Activated CD4-positive, alpha-beta T cell treated with anti-CD3 and anti-CD28 coated beads, Interleukin-2, amount 50 U/mL, for 1 hour (primary cell): ENCODE data around the gene DENND5A.
"Not testable (repeated sequence)": the region's sequence is repeated elsewhere in the genome, so short reads cannot be mapped to it uniquely, and the experiment has no call there.

ENCODE experiments used
- DNase-seq: peaks from one replicate; pipeline ENCODE4 v3.0.0-alpha.2; 2020

The DENND5A gene

DNA sequence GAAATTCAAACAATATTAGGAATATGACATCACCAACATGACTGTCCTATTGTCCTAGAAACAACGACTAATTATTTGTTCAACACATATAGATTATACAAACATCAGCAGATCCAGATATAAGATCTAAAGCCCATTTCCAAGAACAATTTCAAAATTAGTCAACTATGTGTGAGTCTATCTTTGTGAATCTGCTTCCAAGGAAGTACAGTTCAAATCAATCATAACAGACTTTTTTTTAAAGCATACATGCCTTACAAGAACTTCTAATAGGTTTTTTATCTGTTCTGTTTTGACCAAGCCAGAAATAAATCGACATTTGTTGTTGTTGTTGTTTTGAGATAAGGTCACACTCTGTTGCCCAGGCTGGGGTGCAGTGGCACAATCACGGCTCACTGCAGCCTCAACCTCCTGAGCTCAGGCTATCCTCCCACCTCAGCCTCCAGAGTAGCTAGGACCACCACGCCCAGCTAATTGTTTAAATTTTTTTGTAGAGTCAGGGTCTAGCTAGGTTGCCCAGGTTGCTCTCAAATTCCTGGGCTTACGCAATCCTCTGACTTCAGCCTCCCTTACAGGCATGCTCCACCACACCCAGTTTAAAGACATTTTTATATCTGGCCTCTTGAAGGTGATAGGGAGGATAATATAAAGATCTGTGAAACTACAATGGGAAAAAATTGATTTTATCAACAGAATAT, 54.8 kb downstream of the DENND5A start:
- no peak for DNase-seq

DNA sequence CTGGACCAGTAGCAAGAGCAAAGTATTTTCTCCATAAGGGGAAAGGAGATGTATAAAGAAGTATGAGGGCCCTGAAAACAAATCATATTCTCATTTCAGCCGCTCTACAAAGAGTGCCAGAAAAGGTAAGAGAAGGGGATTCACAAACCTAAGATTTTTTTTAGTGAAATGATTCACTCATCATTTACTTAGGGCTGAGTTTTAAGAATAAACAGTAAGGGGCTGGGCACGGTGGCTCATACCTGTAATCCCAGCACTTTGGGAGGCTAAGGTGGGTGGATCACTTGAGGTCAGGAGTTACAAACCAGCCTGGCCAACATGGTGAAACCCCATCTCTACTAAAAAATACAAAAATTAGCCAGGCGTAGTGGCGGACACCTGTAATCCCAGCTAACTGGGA, 55.5 kb downstream of the DENND5A start:
- not testable (repeated sequence) for DNase-seq

DNA sequence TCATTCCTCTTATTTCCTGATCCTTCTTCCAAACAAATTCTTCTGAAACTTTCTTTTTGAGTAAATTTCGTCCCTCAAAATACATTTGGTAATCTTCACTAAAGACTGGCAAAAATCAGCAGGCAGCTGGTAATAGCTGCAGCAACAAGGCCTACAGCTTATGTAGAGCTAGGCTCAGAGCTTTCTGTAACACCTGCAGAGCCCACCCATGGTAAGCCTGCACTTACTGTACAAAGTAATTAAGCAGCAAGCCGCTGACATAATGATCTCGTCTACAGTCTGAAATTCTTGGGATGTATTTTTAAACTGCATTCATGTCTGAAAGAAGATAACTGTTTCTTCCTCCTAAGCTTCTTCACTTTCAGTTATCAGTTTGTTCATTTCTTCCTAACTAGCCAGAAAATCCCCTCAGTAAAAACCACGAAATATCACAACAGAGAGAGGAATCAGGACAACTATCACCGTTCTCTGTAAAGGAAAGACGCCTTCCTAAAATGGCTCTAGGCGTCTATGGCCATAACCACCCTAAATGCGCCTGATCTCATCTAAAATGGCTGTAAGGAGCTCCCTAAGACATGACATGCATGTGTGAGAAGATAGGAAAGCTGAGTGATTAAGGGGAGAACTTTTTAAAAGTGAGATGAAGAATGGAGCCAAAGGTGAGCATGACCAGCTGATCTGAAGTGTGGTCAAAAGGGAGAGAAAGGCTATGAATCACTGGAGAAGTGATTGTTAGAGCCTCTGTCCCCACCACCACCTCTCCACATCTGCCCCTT, 56.2 kb downstream of the DENND5A start:
- DNase-seq = no peak

DNA sequence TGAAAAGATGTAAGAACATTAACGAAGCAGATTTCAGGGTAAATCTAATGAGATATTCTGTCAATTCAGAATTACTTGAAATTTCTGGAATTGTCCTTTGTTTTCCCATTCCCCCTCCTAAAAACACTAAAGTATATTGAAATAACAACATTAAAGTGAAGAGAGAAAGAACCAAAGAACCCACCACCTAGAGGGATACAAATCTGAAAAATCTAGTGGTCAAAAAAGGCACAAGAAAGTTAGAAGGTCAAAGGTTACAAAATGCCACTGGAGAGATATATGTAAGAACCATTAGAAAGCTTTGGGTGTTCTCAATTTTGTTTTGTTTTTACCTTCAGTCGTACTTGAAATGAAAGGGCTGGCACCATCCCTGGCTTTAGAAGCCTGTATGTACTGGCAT, 57.9 kb downstream of the DENND5A start:
- no peak for DNase-seq

DNA sequence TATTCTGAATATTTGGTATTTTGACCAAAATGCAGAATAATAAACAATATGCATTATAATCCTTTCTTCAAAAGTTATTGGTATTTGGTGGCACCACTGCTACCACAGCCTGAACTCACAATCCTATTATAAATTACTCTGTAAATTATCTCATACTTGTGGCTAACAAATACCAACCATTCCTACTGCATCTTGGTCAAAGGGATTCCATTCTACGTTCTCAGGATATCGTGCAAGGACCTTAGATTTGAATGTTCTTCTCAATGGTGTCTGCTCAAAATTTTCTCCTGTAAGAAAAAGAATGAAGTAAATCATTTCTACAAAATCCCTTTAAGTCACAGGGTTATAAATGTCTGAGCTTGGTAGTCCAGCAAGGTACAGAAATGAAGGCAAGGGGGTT, 58.7 kb downstream of the DENND5A start:
- DNase-seq = no peak

DNA sequence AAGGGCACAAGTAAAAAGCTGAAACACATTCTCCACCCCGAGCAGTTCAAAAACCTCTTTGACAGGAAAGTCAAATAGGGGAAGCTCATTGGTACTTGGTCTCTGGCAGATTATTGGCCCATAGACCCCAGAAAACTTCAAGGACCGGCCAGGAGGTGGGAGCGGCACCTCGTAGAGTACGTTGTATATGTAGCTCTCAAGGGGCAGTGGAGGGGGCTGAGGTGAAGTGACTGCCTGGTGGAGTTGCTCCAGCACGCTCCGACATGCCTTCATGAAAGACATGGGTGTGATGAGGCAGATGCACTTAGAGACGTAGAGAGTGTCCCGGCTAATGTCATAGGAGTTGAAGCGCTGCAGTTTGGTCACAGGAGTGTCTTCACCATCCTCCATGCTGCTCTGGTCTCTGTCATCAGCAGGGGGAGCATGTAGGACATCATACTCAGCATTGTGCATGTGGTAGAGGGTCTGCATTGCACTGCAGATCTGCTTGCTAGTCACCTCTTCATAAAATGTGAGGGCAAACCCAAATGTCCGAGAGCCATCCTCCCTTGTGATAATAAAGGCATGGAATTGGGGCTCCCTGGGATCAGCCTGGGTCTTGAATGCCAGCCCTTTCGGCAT, 61.3 kb downstream of the DENND5A start:
- DNase-seq = peak; percentile 8

DNA sequence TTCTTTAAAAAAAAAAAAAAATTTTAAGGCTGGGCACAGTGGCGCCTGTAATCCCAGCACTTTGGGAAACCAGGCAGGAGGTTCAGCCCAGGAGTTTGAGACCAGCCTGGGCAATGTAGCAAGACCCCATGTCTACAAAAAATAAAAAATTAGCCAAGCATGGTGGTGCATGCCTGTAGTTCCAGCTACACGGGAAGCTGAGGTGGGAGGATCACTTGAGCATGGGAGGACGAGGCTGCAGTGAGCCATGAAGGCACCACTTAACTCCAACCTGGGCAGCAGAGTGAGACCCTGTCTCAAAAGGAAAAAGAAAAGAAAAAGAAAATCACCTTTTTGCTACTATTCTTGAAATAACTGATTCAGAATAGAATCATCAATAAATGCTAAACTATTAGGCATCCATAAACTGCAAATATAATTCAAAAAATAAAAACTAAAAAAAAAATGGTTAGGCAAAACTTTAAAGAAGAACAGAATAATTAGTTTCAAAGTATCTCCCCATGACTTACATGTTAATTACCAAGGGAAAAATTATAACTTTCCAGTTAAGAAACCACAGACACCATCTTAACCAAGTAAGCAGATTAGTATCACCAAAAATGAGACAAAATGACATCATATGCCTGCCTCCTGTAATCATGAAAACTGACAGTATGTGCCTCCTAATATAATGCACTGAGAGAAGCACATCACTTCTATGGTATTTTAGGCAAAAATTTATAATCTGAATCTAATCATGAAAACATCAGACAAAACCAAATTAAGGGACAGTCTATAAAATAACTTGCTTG, 63.6 kb downstream of the DENND5A start:
- no peak for DNase-seq

DNA sequence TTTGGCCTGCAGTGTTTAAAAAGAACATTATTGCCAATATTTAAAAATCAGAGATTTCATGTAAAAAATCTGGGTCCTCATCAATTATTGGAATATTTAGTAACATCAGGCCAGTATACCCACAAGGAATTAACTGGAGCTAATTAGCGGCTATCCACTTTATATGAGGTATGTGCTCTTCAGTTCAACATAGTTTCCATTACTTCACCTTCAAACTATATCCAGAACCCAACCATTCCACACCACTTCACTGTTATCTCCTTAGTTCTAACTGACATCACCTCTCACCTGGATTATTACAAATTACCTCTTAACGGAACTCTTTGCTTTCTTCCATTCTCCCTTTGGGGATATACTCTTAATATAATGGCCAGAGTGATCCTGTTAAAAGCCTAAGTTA, 64.7 kb downstream of the DENND5A start:
- no peak for DNase-seq

DNA sequence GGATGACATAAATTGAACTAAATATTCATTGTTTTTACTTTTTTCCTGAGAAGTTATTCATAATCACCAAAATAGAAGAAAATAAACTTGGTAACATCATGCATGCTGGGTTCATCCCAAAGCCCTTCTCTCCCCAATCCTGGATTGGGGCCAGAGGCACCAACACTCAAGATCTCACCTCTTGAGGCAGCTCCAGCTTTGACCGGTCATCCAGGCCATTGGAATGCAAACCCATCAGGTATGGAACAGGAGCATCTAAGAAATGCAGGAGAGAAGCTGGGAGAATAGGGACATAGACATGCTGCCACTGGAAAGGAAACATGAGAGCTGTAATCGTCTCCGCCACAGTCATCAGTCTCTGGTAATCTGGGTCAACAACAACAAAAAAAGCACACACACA, 71.8 kb downstream of the DENND5A start:
- DNase-seq = no peak

DNA sequence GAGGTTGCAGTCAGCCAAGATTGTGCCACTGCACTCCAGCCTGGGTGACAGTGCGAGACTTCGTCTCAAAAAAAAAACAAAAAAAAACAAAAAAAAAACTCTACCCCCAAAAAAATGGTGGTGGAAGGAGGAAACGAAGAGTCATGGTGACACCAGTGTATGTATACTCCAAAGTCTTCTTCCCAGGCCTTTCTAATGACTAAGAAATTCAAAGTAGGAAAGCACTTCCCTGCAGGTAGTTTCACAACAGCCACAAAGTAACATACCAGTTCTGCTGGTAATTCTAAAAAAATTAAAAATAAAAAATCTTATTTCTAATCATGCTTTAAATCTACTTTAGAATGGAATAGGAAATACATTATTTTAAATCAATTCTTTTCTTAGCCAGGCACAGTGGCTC, 72.6 kb downstream of the DENND5A start:
- no peak for DNase-seq

DNA sequence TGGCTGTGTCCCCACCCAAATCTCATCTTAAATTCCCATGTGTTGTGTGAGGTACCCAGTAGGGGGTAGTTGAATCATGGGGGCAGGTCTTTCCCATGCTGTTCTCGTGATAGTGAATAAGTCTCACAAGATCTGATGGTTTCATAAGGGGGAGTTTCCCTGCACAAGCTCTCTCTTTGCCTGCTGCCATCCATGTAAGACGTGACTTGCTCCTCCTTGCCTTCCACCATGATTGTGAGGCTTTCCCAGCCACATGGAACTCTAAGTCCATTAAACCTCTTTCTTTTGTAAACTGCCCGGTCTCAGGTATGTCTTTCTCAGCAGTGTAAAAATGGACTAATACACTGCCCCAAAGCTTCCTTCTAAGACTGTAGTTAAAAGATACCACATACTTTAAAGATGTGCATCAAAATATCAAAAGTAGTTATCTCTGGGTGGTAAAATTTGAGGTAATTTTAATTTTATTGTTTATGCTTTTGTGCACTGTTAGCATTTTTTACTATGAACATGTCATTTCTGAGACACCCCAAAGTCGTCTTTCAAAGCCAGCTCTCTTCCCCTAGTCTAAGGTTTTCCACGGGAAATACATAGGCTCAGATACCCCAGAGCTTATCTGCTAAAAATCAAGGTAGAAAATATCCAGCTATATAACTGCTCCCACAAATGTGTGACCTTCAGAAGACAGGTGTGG, 74.7 kb downstream of the DENND5A start:
- not testable (repeated sequence) for DNase-seq

DNA sequence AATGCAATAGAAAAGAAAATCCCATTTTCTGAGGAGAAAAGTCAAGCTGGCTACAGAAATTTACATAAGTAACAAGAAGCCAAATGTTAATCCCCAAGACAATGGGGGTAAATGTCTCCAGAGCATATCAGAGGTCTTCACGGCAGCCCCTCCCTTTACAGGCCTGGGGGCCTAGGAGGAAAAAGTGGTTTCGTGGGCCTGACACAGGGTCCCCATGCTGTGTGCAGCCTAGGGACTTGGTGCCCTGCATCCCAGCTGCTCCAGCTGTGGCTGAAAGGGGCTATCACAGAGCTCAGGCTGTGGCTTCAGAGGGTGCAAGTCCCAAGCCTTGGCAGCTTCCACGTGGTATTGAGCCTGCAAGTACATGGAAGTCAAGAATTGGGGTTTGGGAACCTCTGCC, 76.3 kb downstream of the DENND5A start:
- not testable (repeated sequence) for DNase-seq

DNA sequence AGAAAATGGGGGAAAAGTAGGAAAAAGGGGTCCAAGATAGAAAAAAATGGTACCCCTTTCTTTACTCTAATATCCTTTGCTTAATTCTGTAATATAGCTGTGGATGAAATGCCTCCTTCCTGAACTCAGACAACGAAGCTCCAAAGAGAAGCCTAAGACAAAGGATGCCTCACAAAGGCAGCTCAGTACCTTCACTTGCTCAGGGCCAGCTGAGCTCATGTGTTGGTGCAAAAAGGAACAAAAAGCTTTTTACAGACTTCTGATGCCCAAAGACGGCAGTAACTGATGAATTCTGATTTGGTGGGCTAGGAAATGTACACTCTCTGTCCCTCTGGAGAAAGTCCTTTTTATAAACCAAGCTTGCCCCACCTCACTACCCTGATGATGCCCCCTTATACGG, 77.5 kb downstream of the DENND5A start:
- no peak for DNase-seq

DNA sequence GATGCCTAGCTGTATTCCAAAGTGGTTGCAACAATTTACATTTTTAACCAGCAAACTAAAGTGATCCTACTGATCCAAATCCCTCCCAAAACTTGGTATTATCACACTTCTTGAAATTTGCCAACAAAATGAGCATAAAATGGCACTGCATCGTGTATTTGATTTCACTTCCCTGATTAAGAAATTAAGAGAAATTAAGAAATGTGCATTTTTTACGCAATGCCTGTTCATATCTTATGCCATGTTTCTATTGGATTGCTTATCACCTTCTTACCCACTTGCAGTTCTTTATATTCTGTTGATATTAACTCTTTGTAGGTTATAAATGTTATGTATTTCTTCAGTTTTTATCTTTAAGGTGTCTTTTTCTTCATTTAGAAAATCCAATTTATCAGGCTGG, 80.6 kb downstream of the DENND5A start:
- DNase-seq = no peak

DNA sequence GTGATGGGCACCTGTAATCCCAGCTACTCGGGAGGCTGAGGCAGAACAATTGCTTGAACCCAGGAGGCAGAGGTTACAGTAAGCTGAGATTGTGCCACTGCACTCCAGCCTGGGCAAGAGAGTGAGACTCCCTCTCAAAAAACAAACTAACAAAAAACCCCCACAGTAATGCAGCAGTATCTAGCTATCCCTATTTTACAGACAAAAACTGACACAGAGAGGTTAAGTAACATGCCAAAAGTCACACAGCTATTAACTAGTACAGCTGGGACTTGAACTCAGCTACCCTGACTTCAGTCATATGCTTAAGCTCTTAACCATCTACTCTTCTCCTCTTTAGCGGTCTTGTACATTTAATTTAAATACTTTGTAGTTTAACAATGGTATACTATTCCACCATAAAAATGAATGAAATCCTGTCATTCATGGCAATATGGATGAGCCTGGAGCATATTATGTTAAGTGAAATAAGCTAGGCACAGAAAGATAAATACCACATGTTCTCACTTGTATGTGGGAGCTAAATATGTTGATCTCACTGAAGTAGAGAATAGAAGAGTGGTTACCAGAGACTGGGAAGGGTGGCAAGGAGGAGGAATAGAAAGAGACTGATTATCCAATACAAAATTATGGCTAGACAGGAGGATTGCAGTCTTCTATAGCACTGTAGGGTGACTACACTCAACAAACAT, 82.8 kb downstream of the DENND5A start:
- no peak for DNase-seq

DNA sequence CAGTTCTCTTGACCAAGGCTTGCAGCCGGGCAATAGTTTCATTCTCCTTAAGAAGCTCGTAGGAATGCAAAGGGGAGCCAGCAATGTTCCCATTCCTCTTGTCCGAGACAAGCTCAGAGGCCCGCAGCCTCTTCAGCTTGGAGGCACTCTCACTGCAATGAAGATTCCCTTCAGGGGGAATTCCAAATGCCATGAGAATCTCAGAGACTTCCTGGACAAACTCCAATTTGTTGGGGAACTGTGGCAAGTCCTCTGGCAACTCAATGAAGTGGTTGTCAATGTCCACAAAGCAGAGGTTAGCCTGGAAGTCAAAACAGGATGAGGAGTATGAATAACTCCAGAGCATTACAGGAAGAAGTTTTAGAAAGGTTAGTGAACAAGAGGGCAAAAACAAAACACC, 84.4 kb downstream of the DENND5A start:
- no peak for DNase-seq

DNA sequence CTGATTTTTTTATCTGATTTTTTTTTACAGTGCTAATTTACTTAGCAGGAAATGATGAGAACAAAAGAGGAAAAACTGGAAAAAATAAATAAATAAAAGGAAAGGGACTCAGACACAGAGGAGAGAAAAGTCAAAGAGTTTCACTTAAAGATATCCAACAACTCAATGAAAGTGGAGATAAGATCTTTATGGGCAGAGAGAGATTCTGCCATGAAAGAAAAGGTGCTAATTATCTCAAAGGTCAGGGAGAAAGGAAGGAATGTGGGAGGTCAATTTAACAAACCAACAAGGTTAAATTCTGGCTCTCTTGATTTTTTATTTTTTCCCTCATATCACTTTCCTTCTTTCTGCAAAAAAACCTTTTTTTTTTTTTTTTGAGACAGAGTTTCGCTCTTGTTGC, 86.0 kb downstream of the DENND5A start:
- no peak for DNase-seq

DNA sequence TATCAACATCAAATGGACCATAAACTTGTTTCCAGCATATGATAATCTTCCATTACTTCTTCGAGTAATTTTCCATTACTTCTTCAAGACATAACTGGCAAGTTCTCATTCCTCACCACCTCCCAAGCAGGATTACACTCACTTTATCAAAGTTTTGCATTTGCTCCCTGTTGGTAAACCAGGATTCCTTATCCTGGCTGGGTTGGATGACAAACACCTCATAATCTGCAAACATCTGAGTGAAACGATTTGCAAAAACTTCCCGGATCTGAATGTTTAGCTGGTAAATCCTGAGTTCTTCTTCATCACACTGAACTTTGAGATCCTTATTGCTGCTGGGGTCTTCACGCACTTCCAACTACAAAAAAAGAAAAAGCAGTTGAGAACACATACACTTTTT, 86.4 kb downstream of the DENND5A start:
- no peak for DNase-seq

DNA sequence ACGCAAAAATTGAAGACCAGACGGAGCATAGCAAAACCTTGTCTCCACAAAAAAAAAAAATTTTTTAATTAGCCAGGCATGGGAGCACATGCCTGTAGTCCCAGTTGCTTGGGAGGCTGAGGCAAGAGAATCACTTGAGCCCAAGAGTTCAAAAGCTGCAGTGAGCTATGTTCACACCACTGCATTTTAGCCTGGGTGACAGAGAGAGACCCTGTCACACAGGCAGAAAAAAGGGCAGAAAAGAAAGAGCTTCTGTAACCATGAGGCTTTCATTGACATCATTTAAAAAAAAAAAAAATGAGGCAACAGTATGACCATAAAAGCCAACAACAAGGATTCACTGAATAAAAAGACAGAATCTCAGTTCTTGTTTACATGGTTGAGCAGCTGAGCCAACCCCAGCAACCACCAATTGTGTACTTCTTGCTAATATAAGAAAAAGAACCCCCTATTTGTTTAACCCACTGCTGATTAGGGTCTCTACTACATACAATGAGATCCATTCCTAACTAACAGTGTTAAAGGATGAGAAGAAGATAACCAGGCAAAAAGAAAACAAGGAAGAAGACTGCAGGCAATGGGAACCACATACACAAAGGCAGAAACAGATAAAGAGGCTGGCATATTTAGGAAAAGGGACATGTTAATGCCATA, 87.6 kb downstream of the DENND5A start:
- no peak for DNase-seq

DNA sequence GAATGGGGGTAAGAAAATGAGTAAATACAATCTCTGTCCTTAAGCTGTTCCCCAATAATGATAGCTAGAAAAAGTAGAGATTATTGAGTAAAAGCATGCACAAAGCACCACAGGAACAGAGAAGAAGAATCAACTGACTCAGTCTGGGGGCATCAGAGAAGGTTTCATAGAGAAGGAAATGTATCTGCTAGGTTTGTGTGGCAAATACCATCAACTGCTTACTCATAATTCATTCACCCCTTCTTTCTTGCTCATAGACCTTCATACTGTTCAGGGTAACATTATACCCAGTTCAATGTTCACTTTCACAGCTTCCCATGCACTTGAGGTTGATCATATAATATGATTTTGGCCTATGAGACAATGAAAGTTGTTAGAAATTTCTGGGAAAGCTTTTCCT, 88.6 kb downstream of the DENND5A start:
- DNase-seq = no peak

DNA sequence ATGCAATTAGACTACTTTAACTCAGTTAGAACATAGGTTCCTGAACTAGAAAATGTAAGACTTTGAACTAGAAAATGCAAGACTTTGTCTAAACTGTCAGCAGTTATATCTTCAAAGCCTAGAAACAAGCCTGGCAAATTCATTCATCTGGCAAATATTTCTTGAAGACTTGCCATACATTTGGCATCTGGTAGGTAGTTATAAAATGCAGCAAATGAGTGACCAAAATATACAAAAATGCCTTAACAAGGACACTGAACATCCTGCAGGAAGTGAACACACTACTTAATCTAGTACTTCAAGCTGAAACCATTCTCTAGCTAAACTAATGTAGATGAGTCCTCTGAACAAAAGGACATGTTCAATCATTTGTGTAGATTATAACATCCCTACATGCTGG, 89.0 kb downstream of the DENND5A start:
- DNase-seq = no peak

DNA sequence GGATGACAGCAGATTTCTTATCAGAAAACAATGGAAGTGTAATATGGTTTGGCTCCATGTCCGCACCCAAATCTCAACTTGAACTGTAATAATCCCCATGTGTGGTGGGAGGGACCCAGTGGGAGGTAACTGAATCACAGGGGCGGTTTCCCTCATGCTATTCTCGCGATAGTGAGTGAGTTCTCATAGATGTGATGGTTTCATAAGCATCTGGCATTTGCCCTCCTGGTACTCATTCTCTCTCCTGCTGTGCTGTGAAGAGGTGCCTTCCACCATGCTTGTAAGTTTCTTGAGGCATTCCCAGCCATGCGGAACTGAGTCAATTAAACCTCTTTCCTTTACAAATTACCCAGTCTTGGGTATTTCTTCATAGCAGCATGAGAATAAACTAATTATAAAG, 92.8 kb downstream of the DENND5A start:
- DNase-seq = no peak
